Stomach (tissue), 9 donors: ENCODE data around the gene PODXL2. TPM values are rescaled to one million over a fixed set of nuclear protein-coding genes. Genes with fewer than 3 reads are reported as not detected.

ENCODE experiments used
- DNase-seq, 2 donors: peaks; one replicate each; pipeline versions ENCODE4 v3.0.0 to v3.0.0-alpha.2; 2013 to 2019
- H3K27ac ChIP-seq, 5 donors: fragments of 200-600 bp in 4 of 5; sonication (generic) in 4 of 5; one replicate each; pipeline ENCODE4 v1.5.1; 2013 to 2019; ENCODE audit warnings: mild to moderate bottlenecking in 1 of 5, moderate library complexity in 1 of 5
- H3K27me3 ChIP-seq, 3 donors: fragments of 200-600 bp; sonication (generic); one replicate each; pipeline ENCODE4 v1.5.1; 2017 to 2019; ENCODE audit warnings: mixed run types in 1 of 3
- H3K36me3 ChIP-seq, 4 donors: fragments of 200-600 bp; sonication (generic); 1 replicate in 3 of 4; 2 replicates in 1 of 4; pipeline ENCODE4 v1.5.1; 2016 to 2019
- H3K4me1 ChIP-seq, 4 donors: fragments of 200-600 bp; sonication (generic); one replicate each; pipeline ENCODE4 v1.5.1; 2016 to 2019
- H3K4me3 ChIP-seq, 4 donors: fragments of 200-600 bp; sonication (generic) in 3 of 4; one replicate each; pipeline ENCODE4 v1.5.1; 2016 to 2019; ENCODE audit warnings: mild to moderate bottlenecking in 1 of 4
- H3K9me3 ChIP-seq, 4 donors: fragments of 200-600 bp; sonication (generic); one replicate each; pipeline ENCODE4 v1.5.1; 2016 to 2019
- CTCF ChIP-seq, 7 experiments: fragments of 450-650 bp in 4 of 7; fragments of 200-600 bp in 3 of 7; sonication (generic) in 3 of 7; IDR thresholded peaks; one replicate each; pipeline ENCODE4 v1.5.1; 2016 to 2019; ENCODE audit warnings: antibody characterized with exemption in 7 of 7, control low read depth in 2 of 7, mild to moderate bottlenecking in 1 of 7
- EP300 ChIP-seq: sonication (generic); formaldehyde crosslinking; IDR thresholded peaks from one replicate; pipeline ENCODE4 v1.6.1; 2017; ENCODE audit warnings: antibody characterized with exemption
- POLR2A ChIP-seq, 4 donors: fragments of 450-650 bp; IDR thresholded peaks; one replicate each; pipeline ENCODE4 v1.6.1; 2016; ENCODE audit warnings: antibody characterized with exemption in 4 of 4, control low read depth in 2 of 4, mild to moderate bottlenecking in 1 of 4, moderate library complexity in 1 of 4
- POLR2AphosphoS5 ChIP-seq, 3 donors: sonication (generic); formaldehyde crosslinking; IDR thresholded peaks; one replicate each; pipeline ENCODE4 v1.6.1; 2016; ENCODE audit warnings: antibody characterized with exemption in 3 of 3
- WGBS, 5 donors: extraction: QIAGEN DNeasy Blood & Tissue Kit in 3 of 5; methylation state at CpG; one replicate each; pipeline versions ENCODE4 v1.1.5 to v1.1.7; 2013 to 2018; 5-methylcytosine and 5-hydroxymethylcytosine counted together
- intact Hi-C: fragments of 100-400 bp; cut with DNase I; formaldehyde crosslinking; loops from one replicate; pipeline ENCODE4 v1.15.1; 2023; ENCODE audit warnings: low total_unique reads
- polyA plus RNA-seq, 3 donors: library from polyadenylated mRNA; stranded (reverse); fragments of 200-250 nt; gene quantifications; one replicate each; pipeline ENCODE4 v1.2.3, GENCODE V29; 2013
- total RNA-seq, 5 donors: library from RNA; depleted of rRNA; stranded (reverse); fragments of >200 nt; gene quantifications; one replicate each; pipeline versions ENCODE4 v1.1.0 to v1.2.3, GENCODE V29; 2014 to 2016
- donor health status: healthy with polysubstance abuse.
- donor health status: Bipolar disorder and iron deficiency.
- donor health status: healthy.

Gene PODXL2
- total and polyA plus RNA-seq, 8 donors, result 5.3 to 50.9 (median 12.1) TPM

GRCh38 chr3:127590282-127590592 is 38.7 kb upstream of the PODXL2 start:
- peak overlapping the region; percentile 89 to 97 (median 94) for H3K27ac ChIP-seq
- intact Hi-C loops, result no loop called here

GRCh38 chr3:127590593-127591465 is 38.2 kb upstream of the PODXL2 start, which contains the start of gene TPRA1:
TPRA1 (minus strand) TSS chr3:127590733; CDS start chr3:127580146, 10,587 bp downstream.
- no peaks in the 10 kb centered on the region for H3K9me3 ChIP-seq
- peak within 1 kb of the TSS; percentile 90 to 97 (median 95) for H3K27ac ChIP-seq
- peaks cover 34 to 51% (median 46%) of the 10 kb centered on the region in 4 donors for H3K4me1 ChIP-seq
- H3K36me3 ChIP-seq, result no peaks in the 10 kb centered on the region
- no peaks in the 10 kb centered on the region for H3K27me3 ChIP-seq
- peak; percentile 89 to 97 for DNase-seq
- peak within 1 kb of the TSS; percentile 92 to 99 (median 98) for H3K4me3 ChIP-seq
- intact Hi-C loops, result no loop called here
- TF ChIP-seq POLR2AphosphoS5 (IDR thresholded peaks at IDR 0.05) (peak; percentile 24 to 45 (median 29)), CTCF (IDR thresholded peaks at IDR 0.05) (no peak)
- WGBS, 5 donors, result 0 to 1% (median 1%) methylated on average over 41 to 72 of the region's 72 CpGs

More at GRCh38 chr3:127590282-127590592, 38.7 kb upstream of the PODXL2 start:
- H3K27me3 ChIP-seq, result no peaks in the 10 kb centered on the region
- peak overlapping the region; percentile 92 to 99 (median 98) for H3K4me3 ChIP-seq
- TF ChIP-seq CTCF (IDR thresholded peaks at IDR 0.05), result no peak
- peak in 1 of 3 donors; percentile 43 for TF ChIP-seq POLR2AphosphoS5 (IDR thresholded peaks at IDR 0.05)
- 0 to 1% (median 1%) methylated on average over 8 to 41 of the region's 41 CpGs for WGBS, 5 donors
- peaks cover 38 to 57% (median 49%) of the 10 kb centered on the region in 4 donors for H3K4me1 ChIP-seq
- DNase-seq, result no peak
- no peaks in the 10 kb centered on the region for H3K9me3 ChIP-seq
- H3K36me3 ChIP-seq, result no peaks in the 10 kb centered on the region

- 91 to 96% (median 94%) methylated on average over 5 of the region's 5 CpGs for WGBS, 5 donors
- intact Hi-C loops, result no loop called here
- peaks cover 27 to 36% (median 34%) of the 10 kb centered on the region in 4 donors for H3K4me1 ChIP-seq
- no peak overlapping the region for H3K27ac ChIP-seq
- no peaks in the 10 kb centered on the region for H3K36me3 ChIP-seq
- H3K4me3 ChIP-seq, result no peak overlapping the region
- H3K27me3 ChIP-seq, result no peaks in the 10 kb centered on the region
- DNase-seq, result no peak
- H3K9me3 ChIP-seq, result no peaks in the 10 kb centered on the region
- TF ChIP-seq POLR2A (IDR thresholded peaks at IDR 0.05), result no peak
- TF ChIP-seq CTCF (IDR thresholded peaks at IDR 0.05), result no peak
- TF ChIP-seq POLR2AphosphoS5 (IDR thresholded peaks at IDR 0.05), result no peak
- TF ChIP-seq EP300, result no peak
Observed at GRCh38 chr3:127593178-127593577, 35.8 kb upstream of the PODXL2 start.

- 75 to 87% (median 79%) methylated on average over 4 of the region's 4 CpGs for WGBS, 5 donors
- TF ChIP-seq CTCF (IDR thresholded peaks at IDR 0.05), result no peak
- TF ChIP-seq POLR2A (IDR thresholded peaks at IDR 0.05), result no peak
- TF ChIP-seq EP300, result no peak
- no peak for TF ChIP-seq POLR2AphosphoS5 (IDR thresholded peaks at IDR 0.05)
- Histone ChIP-seq H3K9me3 (no peaks in the 10 kb centered on the region), H3K4me1 (peaks cover 14 to 39% (median 29%) of the 10 kb centered on the region in 4 donors), H3K4me3 (no peak overlapping the region), H3K27ac (no peak overlapping the region), H3K36me3 (peaks cover 0 to 2% (median 0%) of the 10 kb centered on the region in 4 donors), H3K27me3 (no peaks in the 10 kb centered on the region)
- intact Hi-C loops, result no loop called here
- DNase-seq, result no peak
Observed at GRCh38 chr3:127595303-127595702, 33.7 kb upstream of the PODXL2 start.
